ENCODE data around the gene DLGAP4.

Gene DLGAP4

GRCh38 chr20:36308353-36308752, 2.2 kb downstream of the DLGAP4 start:
- no peak for DNase-seq

GRCh38 chr20:36308986-36309385, 2.8 kb downstream of the DLGAP4 start:
- no peak for DNase-seq

- DNase-seq = no peak
These were observed 3.5 kb downstream of the DLGAP4 start for GRCh38 chr20:36309643-36310042.

GRCh38 chr20:36310215-36310981, 4.3 kb downstream of the DLGAP4 start:
- no peak for DNase-seq

- no peak for DNase-seq
These were observed 5.2 kb downstream of the DLGAP4 start for GRCh38 chr20:36311141-36311853.

- DNase-seq = no peak
These were observed 6.0 kb downstream of the DLGAP4 start for GRCh38 chr20:36311854-36312723.

GRCh38 chr20:36312724-36313441, 6.7 kb downstream of the DLGAP4 start:
- no peak for DNase-seq

GRCh38 chr20:36313476-36313875, 7.3 kb downstream of the DLGAP4 start:
- no peak for DNase-seq

- DNase-seq = no peak
These were observed 7.8 kb downstream of the DLGAP4 start for GRCh38 chr20:36313926-36314325.

GRCh38 chr20:36314734-36315544, 8.8 kb downstream of the DLGAP4 start:
- no peak for DNase-seq

GRCh38 chr20:36315545-36316351, 9.6 kb downstream of the DLGAP4 start:
- no peak for DNase-seq

GRCh38 chr20:36317675-36318074, 11.5 kb downstream of the DLGAP4 start:
- no peak for DNase-seq

- no peak for DNase-seq
These were observed 12.0 kb downstream of the DLGAP4 start for GRCh38 chr20:36318166-36318565.

GRCh38 chr20:36319356-36320260, 13.5 kb downstream of the DLGAP4 start:
- DNase-seq = no peak

GRCh38 chr20:36320261-36320897, 14.2 kb downstream of the DLGAP4 start:
- no peak for DNase-seq

- DNase-seq = no peak
These were observed 15.0 kb downstream of the DLGAP4 start for GRCh38 chr20:36320898-36321695.

- DNase-seq = no peak
These were observed 16.0 kb downstream of the DLGAP4 start for GRCh38 chr20:36322131-36322530.

- no peak for DNase-seq
These were observed 24.0 kb downstream of the DLGAP4 start for GRCh38 chr20:36330091-36330490.

Measured in CD4-positive, alpha-beta T cell treated with Interleukin-4 for 1 hour (primary cell).